Chondrocyte (in vitro differentiated cells): Measurements from ENCODE around the gene TMEM138. TPM values are rescaled to one million over a fixed set of nuclear protein-coding genes. Genes with fewer than 3 reads are reported as not detected.
A peak's percentile ranks its signal among the peaks of the same experiment; 100 is the strongest.
"Not testable (repeated sequence)": the region's sequence is repeated elsewhere in the genome, so short reads cannot be mapped to it uniquely, and the experiment has no call there.

ENCODE experiments used
- DNase-seq: peaks from one replicate; pipeline ENCODE4 v3.0.0; 2021; ENCODE audit warnings: mixed read lengths, low spot score
- H3K27ac Mint-ChIP-seq: one replicate; pipeline ENCODE4 v1.8.0; 2021; ENCODE audit warnings: mild to moderate bottlenecking, moderate library complexity, mixed read lengths; ENCODE audit not compliant: unreplicated experiment
- H3K27me3 Mint-ChIP-seq: 2 replicates; pipeline ENCODE4 v1.8.0; 2021; ENCODE audit warnings: low read depth, mixed read lengths
- H3K36me3 Mint-ChIP-seq: 2 replicates; pipeline ENCODE4 v1.8.0; 2021; ENCODE audit warnings: low read depth, mixed read lengths
- H3K4me1 Mint-ChIP-seq: 2 replicates; pipeline ENCODE4 v1.8.0; 2021; ENCODE audit warnings: low read depth, mild to moderate bottlenecking, mixed read lengths
- H3K4me3 Mint-ChIP-seq: one replicate; pipeline ENCODE4 v1.8.0; 2021; ENCODE audit warnings: mild to moderate bottlenecking, moderate library complexity, mixed read lengths; ENCODE audit not compliant: unreplicated experiment
- H3K9me3 Mint-ChIP-seq: 2 replicates; pipeline ENCODE4 v1.8.0; 2021; ENCODE audit warnings: low read depth, mixed read lengths
- CTCF ChIP-seq: fragments of 200-600 bp; sonication (generic); IDR thresholded peaks from 2 replicates; pipeline ENCODE4 v1.5.0; 2021; ENCODE audit warnings: antibody characterized with exemption, mild to moderate bottlenecking, moderate library complexity
- total RNA-seq: library from RNA; stranded (reverse); gene quantifications from 3 replicates; pipeline ENCODE4 v1.2.1, GENCODE V29; 2021

The TMEM138 gene
- total RNA-seq, 1 donor from 2014 or later = 46.7 TPM

GRCh38 chr11:61375761-61376108, 13.6 kb downstream of the TMEM138 start:
- Mint-ChIP-seq H3K4me1 (peaks cover 33% of the 10 kb centered on the region), H3K9me3 (no peaks in the 10 kb centered on the region), H3K36me3 (peaks cover 4% of the 10 kb centered on the region), H3K27ac (no peak overlapping the region), H3K4me3 (no peak overlapping the region), H3K27me3 (no peaks in the 10 kb centered on the region)
- TF ChIP-seq CTCF = no peak
- DNase-seq = no peak

GRCh38 chr11:61377461-61378160, 15.4 kb downstream of the TMEM138 start:
- Mint-ChIP-seq H3K9me3 (no peaks in the 10 kb centered on the region), H3K27ac (peak overlapping the region; percentile 89), H3K27me3 (no peaks in the 10 kb centered on the region), H3K4me3 (no peak overlapping the region), H3K4me1 (peaks cover 33% of the 10 kb centered on the region), H3K36me3 (peaks cover 2% of the 10 kb centered on the region)
- DNase-seq = no peak
- no peak for TF ChIP-seq CTCF

- peaks cover 30% of the 10 kb centered on the region for H3K4me1 Mint-ChIP-seq
- H3K4me3 Mint-ChIP-seq = no peak overlapping the region
- DNase-seq = no peak
- H3K27ac Mint-ChIP-seq = peak overlapping the region; percentile 89
- H3K36me3 Mint-ChIP-seq = peaks cover 2% of the 10 kb centered on the region
- no peak for TF ChIP-seq CTCF
- no peaks in the 10 kb centered on the region for H3K27me3 Mint-ChIP-seq
- H3K9me3 Mint-ChIP-seq = no peaks in the 10 kb centered on the region
These were observed 16.6 kb downstream of the TMEM138 start for GRCh38 chr11:61378713-61379313.

- no peak overlapping the region for H3K27ac Mint-ChIP-seq
- DNase-seq = no peak
- no peak overlapping the region for H3K4me3 Mint-ChIP-seq
- no peaks in the 10 kb centered on the region for H3K36me3 Mint-ChIP-seq
- H3K9me3 Mint-ChIP-seq = no peaks in the 10 kb centered on the region
- TF ChIP-seq CTCF = no peak
- H3K27me3 Mint-ChIP-seq = no peaks in the 10 kb centered on the region
- H3K4me1 Mint-ChIP-seq = peaks cover 37% of the 10 kb centered on the region
These were observed 18.7 kb downstream of the TMEM138 start for GRCh38 chr11:61380884-61381283.

GRCh38 chr11:61383859-61384258, 21.7 kb downstream of the TMEM138 start:
- peaks cover 21% of the 10 kb centered on the region for H3K4me1 Mint-ChIP-seq
- H3K27ac Mint-ChIP-seq, DNase-seq, H3K4me3 Mint-ChIP-seq, H3K9me3 Mint-ChIP-seq, H3K36me3 Mint-ChIP-seq, H3K27me3 Mint-ChIP-seq: not testable (repeated sequence)
